Spinal cord (tissue), 10 donors: Measurements from ENCODE around the gene BLOC1S4. TPM values are rescaled to one million over a fixed set of nuclear protein-coding genes. Genes with fewer than 3 reads are reported as not detected.
"Not testable (repeated sequence)": the region's sequence is repeated elsewhere in the genome, so short reads cannot be mapped to it uniquely, and the experiment has no call there.

ENCODE experiments used
- DNase-seq, 6 donors: peaks; one replicate each; pipeline versions ENCODE4 v3.0.0 to v3.0.0-alpha.2; 2013 to 2015; ENCODE audit warnings: low spot score in 6 of 6, low read depth in 4 of 6
- H3K27ac ChIP-seq: one replicate; pipeline ENCODE4 v1.5.1; 2013; ENCODE audit warnings: low read depth, low read length, control low read depth
- H3K27me3 ChIP-seq: one replicate; pipeline ENCODE4 v1.6.1; 2013; ENCODE audit warnings: low read length; ENCODE audit not compliant: control insufficient read depth, insufficient read depth
- H3K36me3 ChIP-seq: one replicate; pipeline ENCODE4 v1.6.1; 2013; ENCODE audit warnings: low read length; ENCODE audit not compliant: control insufficient read depth, insufficient read depth
- H3K4me1 ChIP-seq: one replicate; pipeline ENCODE4 v1.6.1; 2013; ENCODE audit warnings: low read length; ENCODE audit not compliant: control insufficient read depth, insufficient read depth
- H3K4me3 ChIP-seq: one replicate; pipeline ENCODE4 v1.5.1; 2013; ENCODE audit warnings: low read depth, low read length, control low read depth
- H3K9me3 ChIP-seq: one replicate; pipeline ENCODE4 v1.6.1; 2013; ENCODE audit warnings: low read length; ENCODE audit not compliant: control insufficient read depth, insufficient read depth
- WGBS: methylation state at CpG from one replicate; pipeline ENCODE4 v1.1.5; 2013; ENCODE audit warnings: missing lambda C conversion rate; ENCODE audit not compliant: insufficient coverage; 5-methylcytosine and 5-hydroxymethylcytosine counted together
- long read RNA-seq, 4 donors: transcript quantifications; one replicate each; lab custom pipeline, GENCODE V29; 2026
- polyA plus RNA-seq, 2 donors: library from polyadenylated mRNA; unstranded; fragments of 120-200 nt; gene quantifications; one replicate each; pipeline ENCODE4 v1.2.1, GENCODE V29; 2013; ENCODE audit not compliant: insufficient read length in 2 of 2
- total RNA-seq, 2 donors: library from RNA; depleted of rRNA in 1 of 2; stranded (reverse); fragments of 120-200 nt in 1 of 2; fragments of >200 nt in 1 of 2; gene quantifications; one replicate each; pipeline versions ENCODE4 v1.2.3 to v1.2.4, GENCODE V29; 2013 to 2014
- donor health status: healthy.

Gene BLOC1S4, protein sequence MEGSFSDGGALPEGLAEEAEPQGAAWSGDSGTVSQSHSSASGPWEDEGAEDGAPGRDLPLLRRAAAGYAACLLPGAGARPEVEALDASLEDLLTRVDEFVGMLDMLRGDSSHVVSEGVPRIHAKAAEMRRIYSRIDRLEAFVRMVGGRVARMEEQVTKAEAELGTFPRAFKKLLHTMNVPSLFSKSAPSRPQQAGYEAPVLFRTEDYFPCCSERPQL
- total RNA-seq = 10 to 100 TPM in 1 of 2 donors, 1 to 10 TPM in 1; 6.5 to 11.4 TPM
- polyA plus RNA-seq = 10 to 100 TPM; 12.5 to 14.1 TPM
- long read RNA-seq, donor 1, transcript BLOC1S4-201 (1 exons, 1,617 nt) = major isoform, 26 of 26 reads
- long read RNA-seq, donor 1, partial matches to known transcripts = 0 of 26 reads
- long read RNA-seq, donor 1, other reads (novel, unspliced or antisense) = 0 of 26 reads
- long read RNA-seq, donor 2, transcript BLOC1S4-201 (1 exons, 1,617 nt) = major isoform, 8 of 8 reads
- long read RNA-seq, donor 2, partial matches to known transcripts = 0 of 8 reads
- long read RNA-seq, donor 2, other reads (novel, unspliced or antisense) = 0 of 8 reads
- long read RNA-seq, donor 3, transcript BLOC1S4-201 (1 exons, 1,617 nt) = major isoform, 12 of 12 reads
- long read RNA-seq, donor 3, partial matches to known transcripts = 0 of 12 reads
- long read RNA-seq, donor 3, other reads (novel, unspliced or antisense) = 0 of 12 reads
- long read RNA-seq, donor 4, transcript BLOC1S4-201 (1 exons, 1,617 nt) = major isoform, 31 of 31 reads
- long read RNA-seq, donor 4, partial matches to known transcripts = 0 of 31 reads
- long read RNA-seq, donor 4, other reads (novel, unspliced or antisense) = 0 of 31 reads

DNA sequence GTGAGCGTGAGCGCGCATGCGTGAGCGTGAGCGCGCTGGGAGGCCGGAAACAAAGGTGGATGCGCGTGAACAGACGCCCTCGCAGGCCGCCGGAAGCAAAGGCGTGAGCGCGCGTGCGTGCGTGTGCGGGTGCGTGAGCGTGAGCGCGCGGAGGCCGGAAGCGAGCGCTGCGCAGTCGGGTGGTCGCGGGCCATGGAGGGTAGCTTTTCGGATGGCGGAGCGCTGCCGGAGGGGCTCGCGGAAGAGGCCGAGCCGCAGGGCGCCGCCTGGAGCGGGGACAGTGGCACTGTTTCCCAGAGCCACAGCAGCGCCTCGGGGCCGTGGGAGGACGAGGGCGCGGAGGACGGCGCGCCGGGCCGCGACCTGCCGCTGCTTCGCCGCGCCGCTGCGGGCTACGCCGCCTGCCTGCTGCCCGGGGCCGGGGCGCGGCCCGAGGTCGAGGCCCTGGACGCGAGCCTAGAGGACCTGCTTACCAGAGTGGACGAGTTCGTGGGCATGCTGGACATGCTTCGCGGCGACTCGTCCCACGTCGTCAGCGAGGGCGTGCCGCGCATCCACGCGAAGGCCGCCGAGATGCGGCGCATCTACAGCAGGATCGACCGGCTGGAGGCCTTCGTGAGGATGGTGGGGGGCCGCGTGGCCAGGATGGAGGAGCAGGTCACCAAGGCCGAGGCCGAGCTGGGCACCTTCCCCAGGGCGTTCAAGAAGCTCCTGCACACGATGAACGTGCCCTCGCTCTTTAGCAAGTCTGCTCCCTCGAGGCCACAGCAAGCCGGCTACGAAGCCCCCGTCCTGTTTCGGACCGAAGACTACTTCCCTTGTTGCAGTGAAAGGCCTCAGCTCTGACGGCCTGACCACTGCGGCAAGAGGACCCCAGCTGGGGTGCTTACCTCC, at the start of gene BLOC1S4:
TSS of gene BLOC1S4 (plus strand) at position 157 of the 894 bp plus-strand sequence. CDS start at position 193, 36 bp downstream.
- Histone ChIP-seq H3K27me3 (no peaks in the 10 kb centered on the region), H3K27ac (peak within 1 kb of the TSS; percentile 84), H3K9me3 (no peaks in the 10 kb centered on the region), H3K36me3 (peaks cover 8% of the 10 kb centered on the region), H3K4me3 (peak within 1 kb of the TSS; percentile 75), H3K4me1 (peaks cover 21% of the 10 kb centered on the region)
- WGBS = under 1% methylated on average over 107 of the region's 109 CpGs
- peak; percentile 87 to 98 (median 90) for DNase-seq

DNA sequence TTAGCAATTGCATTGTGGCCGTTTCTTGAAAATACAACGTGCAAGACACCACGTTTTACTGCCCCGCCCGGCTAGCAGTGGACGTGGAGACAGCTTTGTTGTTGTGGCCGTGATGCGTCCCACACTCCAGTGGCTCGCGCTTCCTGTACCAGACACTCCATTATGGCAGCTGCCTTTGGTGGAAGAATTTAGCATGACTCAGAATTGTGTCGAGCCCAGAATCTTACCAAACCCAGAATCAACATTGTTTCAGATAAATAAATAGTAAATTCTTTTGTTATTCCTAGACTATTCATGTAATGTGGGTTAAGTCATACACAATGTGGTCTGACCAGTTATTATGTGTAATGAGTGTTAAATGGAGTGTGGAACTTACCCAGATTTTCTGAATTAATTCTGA, 47.6 kb upstream of the BLOC1S4 start:
- H3K27ac ChIP-seq = no peak overlapping the region
- H3K36me3 ChIP-seq = peaks cover 17% of the 10 kb centered on the region
- H3K9me3 ChIP-seq = no peaks in the 10 kb centered on the region
- WGBS = 95% methylated on average over 10 of the region's 11 CpGs
- H3K4me1 ChIP-seq = peaks cover 15% of the 10 kb centered on the region
- peaks cover 25% of the 10 kb centered on the region for H3K27me3 ChIP-seq
- H3K4me3 ChIP-seq = no peak overlapping the region
- DNase-seq = no peak

DNA sequence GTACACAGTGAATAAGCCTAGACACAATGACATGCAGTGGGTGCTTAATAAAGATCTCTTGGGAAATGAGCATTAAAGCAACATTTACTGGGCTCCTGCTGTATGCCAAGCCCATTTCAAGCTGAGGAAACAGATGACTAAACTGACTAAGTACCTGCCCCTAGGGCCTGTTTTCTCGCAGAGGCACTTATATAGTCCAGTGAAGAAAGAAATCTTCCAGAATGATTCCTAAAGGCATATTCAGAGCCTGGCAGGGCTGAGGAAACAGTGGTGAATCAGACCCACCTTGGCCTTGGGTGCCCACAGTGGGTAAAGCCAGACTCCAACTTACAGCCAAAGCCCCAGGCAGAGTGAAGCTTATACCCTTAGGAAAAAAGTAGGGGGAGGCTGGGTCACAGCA, 44.3 kb upstream of the BLOC1S4 start:
- peaks cover 15% of the 10 kb centered on the region for H3K4me1 ChIP-seq
- H3K27me3 ChIP-seq = no peaks in the 10 kb centered on the region
- H3K27ac ChIP-seq = no peak overlapping the region
- no peak overlapping the region for H3K4me3 ChIP-seq
- WGBS = 71% methylated on average over 1 of the region's 1 CpG
- no peaks in the 10 kb centered on the region for H3K9me3 ChIP-seq
- no peak for DNase-seq
- peaks cover 17% of the 10 kb centered on the region for H3K36me3 ChIP-seq

DNA sequence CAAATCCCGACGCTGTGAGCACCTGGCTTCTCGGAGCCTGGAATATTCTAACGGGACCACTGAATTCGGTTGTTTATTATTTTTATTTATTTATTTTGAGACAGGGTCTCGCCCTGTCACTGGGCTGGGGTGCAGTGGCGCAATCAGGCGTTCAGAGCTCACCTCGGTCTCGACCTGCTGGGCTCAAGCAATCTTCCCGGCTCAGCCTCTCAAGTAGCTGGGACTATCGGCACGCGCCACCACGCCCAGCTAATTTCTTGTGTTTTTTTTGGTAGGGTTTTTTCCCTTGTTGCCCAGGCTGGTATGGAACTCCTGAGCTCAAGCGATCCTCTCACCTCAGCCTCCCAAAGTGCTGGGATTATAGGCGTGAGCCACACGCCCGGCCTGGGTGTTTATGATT, 43.8 kb upstream of the BLOC1S4 start:
- peaks cover 20% of the 10 kb centered on the region for H3K4me1 ChIP-seq

DNA sequence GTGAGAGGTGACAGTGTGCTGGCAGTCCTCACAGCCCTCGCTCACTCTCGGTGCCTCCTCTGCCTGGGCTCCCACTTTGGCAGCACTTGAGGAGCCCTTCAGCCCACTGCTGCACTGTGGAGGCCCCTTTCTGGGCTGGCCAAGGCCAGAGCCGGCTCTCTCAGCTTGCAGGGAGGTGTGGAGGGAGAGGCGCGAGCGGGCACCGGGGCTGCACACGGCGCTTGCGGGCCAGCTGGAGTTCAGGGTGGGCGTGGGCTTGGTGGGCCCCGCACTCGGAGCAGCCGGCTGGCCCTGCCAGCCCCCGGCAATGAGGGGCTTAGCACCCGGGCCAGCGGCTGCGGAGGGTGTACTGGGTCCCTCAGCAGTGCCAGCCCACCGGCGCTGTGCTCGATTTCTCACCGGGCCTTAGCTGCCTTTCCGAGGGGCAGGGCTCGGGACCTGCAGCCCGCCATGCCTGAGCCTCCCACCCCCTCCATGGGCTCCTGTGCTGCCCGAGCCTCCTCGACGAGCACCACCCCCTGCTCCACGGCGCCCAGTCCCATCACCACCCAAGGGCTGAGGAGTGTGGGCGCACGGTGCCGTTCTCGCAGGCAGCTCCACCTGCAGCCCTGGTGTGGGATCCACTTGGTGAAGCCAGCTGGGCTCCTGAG, 43.3 kb upstream of the BLOC1S4 start:
- H3K27me3 ChIP-seq, H3K9me3 ChIP-seq, DNase-seq, H3K27ac ChIP-seq: not testable (repeated sequence)
- peak overlapping the region; percentile 46 for H3K4me3 ChIP-seq
- peaks cover 21% of the 10 kb centered on the region for H3K36me3 ChIP-seq
- WGBS = 96% methylated on average over 21 of the region's 34 CpGs
- peaks cover 22% of the 10 kb centered on the region for H3K4me1 ChIP-seq

More for the DNA sequence above, 43.8 kb upstream of the BLOC1S4 start:
- Histone ChIP-seq H3K9me3 (no peaks in the 10 kb centered on the region), H3K27ac (no peak overlapping the region), H3K27me3 (no peaks in the 10 kb centered on the region), H3K36me3 (peaks cover 22% of the 10 kb centered on the region), H3K4me3 (no peak overlapping the region)
- no peak for DNase-seq
- 95% methylated on average over 13 of the region's 19 CpGs for WGBS

DNA sequence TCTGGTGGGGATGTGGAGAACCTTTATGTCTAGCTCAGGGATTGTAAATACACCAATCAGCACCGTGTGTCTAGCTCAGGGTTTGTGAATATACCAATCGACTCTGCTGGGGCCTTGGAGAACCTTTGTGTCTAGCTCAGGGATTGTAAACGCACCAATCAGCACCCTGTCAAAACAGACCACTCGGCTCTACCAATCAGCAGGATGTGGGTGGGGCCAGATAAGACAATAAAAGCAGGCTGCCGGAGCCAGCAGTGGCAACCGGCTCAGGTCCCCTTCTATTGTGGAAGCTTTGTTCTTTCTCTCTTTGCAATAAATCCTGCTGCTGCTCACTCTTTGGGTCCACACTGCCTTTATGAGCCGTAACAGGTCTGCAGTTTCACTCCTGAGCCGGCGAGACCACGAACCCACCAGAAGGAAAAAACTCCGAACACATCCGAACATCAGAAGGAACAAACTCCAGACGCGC, 42.7 kb upstream of the BLOC1S4 start:
- H3K4me1 ChIP-seq = peaks cover 22% of the 10 kb centered on the region
- peak overlapping the region; percentile 62 for H3K27ac ChIP-seq
- not testable (repeated sequence) for H3K27me3 ChIP-seq, H3K9me3 ChIP-seq
- peaks cover 18% of the 10 kb centered on the region for H3K36me3 ChIP-seq
- peak overlapping the region; percentile 46 for H3K4me3 ChIP-seq
- WGBS = 16% methylated on average over 4 of the region's 14 CpGs
- peak in 1 of 6 donors; percentile 18 for DNase-seq

DNA sequence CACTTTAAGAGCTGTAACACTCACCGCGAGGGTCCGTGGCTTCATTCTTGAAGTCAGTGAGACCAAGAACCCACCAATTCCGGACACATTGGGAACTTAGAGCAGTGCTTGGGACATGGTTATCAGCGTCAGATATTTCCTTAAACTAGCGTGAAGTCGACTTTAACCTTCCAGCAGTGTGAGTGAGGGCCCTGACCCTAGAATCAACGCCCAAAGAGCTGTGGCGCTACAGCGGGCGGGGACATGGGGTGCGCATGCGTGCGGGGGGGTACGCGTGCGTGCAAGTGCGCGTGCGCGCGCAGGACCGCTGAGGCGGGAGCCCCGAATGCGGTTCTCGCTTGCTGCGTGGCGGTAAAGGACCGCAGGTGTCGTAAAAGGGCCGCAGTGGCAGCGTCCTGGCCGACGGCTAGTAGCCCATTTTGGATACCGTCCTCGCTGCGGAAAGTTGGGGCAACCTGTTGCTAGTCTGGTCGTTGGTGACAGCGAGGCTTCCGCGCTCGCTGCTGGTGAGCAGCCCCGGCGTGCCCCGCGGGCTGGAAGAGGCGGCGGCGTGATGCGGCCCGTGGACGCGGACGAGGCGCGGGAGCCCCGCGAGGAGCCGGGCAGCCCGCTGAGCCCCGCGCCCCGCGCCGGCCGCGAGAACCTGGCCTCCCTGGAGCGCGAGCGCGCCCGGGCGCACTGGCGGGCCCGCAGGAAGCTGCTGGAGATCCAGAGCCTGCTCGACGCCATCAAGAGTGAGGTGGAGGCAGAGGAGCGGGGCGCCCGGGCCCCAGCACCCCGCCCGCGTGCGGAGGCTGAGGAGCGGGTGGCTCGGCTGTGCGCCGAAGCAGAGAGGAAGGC, 42.1 kb upstream of the BLOC1S4 start:
- Histone ChIP-seq H3K27ac (peak overlapping the region; percentile 62), H3K36me3 (peaks cover 20% of the 10 kb centered on the region), H3K9me3 (no peaks in the 10 kb centered on the region), H3K4me1 (peaks cover 22% of the 10 kb centered on the region), H3K27me3 (no peaks in the 10 kb centered on the region), H3K4me3 (peak overlapping the region; percentile 46)
- WGBS = 0% methylated on average over 89 of the region's 89 CpGs
- DNase-seq = peak; percentile 86 to 99 (median 92)

DNA sequence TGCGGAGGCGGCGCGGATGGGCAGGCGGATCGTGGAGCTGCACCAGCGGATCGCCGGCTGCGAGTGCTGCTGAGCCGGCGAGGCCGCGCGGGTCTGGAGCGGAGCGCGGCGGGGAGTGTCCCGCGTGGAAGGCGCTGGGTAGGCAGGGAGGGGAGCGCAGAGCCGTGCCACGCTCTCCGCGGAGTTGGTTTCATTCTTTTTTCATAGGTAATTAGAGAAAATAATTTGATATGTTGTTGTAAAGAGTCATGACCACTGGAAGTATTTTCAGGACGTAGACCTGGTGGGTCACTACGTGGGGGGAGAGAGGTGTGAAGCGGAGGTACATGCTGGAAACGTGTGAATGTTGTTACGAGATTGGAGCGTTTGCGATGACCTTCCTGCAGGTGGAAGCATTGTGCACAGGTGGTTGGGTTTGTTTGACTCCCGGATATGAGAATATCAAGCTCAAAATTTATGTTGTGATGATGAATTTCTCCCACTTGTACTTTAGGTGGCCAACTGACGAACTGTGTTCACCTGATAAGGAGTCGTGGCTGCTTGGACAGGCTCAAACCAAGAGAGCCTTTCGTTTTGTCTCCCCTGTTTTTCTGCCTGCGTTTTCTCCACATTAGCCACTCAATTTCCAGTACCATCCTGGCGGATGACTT, 41.3 kb upstream of the BLOC1S4 start:
- H3K27me3 ChIP-seq = no peaks in the 10 kb centered on the region
- H3K27ac ChIP-seq = no peak overlapping the region
- peak in 2 of 6 donors; percentile 40 to 80 for DNase-seq
- no peaks in the 10 kb centered on the region for H3K9me3 ChIP-seq
- peak overlapping the region; percentile 46 for H3K4me3 ChIP-seq
- under 1% methylated on average over 31 of the region's 40 CpGs for WGBS
- H3K4me1 ChIP-seq = peaks cover 22% of the 10 kb centered on the region
- peaks cover 24% of the 10 kb centered on the region for H3K36me3 ChIP-seq
